Trophoblast cell (in vitro differentiated cells and primary cell): Measurements from ENCODE around the gene C6orf89.

Experiments used
- DNase-seq, 2 donors: peaks; one replicate each; pipeline ENCODE4 v3.0.0-alpha.2; 2016
- H2AFZ ChIP-seq: 2 replicates; pipeline ENCODE4 v1.6.1; 2013; ENCODE audit warnings: low read length, moderate library complexity, mild to moderate bottlenecking; ENCODE audit not compliant: insufficient read depth, poor library complexity
- H2AK5ac ChIP-seq: 2 replicates; pipeline ENCODE4 v1.6.1; 2013; ENCODE audit warnings: mild to moderate bottlenecking, low read length
- H2BK120ac ChIP-seq: 2 replicates; pipeline ENCODE4 v1.6.1; 2013; ENCODE audit warnings: low read length, mild to moderate bottlenecking, moderate library complexity; ENCODE audit not compliant: insufficient read depth, poor library complexity
- H2BK12ac ChIP-seq: 2 replicates; pipeline ENCODE4 v1.6.1; 2013; ENCODE audit warnings: mild to moderate bottlenecking, low read length, moderate library complexity
- H2BK5ac ChIP-seq: 2 replicates; pipeline ENCODE4 v1.6.1; 2013; ENCODE audit warnings: low read length, low read depth, moderate library complexity, mild to moderate bottlenecking; ENCODE audit not compliant: poor library complexity
- H3K14ac ChIP-seq: 2 replicates; pipeline ENCODE4 v1.6.1; 2013; ENCODE audit warnings: mild to moderate bottlenecking, low read length
- H3K18ac ChIP-seq: 2 replicates; pipeline ENCODE4 v1.6.1; 2013; ENCODE audit warnings: mild to moderate bottlenecking, low read length
- H3K23ac ChIP-seq: 2 replicates; pipeline ENCODE4 v1.6.1; 2013; ENCODE audit warnings: low read length
- H3K27ac ChIP-seq: 2 replicates; pipeline ENCODE4 v1.5.1; 2013; ENCODE audit warnings: low read depth, mild to moderate bottlenecking, inconsistent platforms, low read length, moderate library complexity
- H3K27me3 ChIP-seq: 2 replicates; pipeline ENCODE4 v1.6.1; 2013; ENCODE audit warnings: inconsistent platforms, mild to moderate bottlenecking, low read length, moderate library complexity; ENCODE audit not compliant: insufficient read depth
- H3K36me3 ChIP-seq, 2 experiments: 1 replicate in 1 of 2; 2 replicates in 1 of 2; pipeline ENCODE4 v1.6.1; 2013; ENCODE audit warnings: low read length in 2 of 2, mild to moderate bottlenecking in 2 of 2, moderate library complexity in 1 of 2; ENCODE audit not compliant: insufficient read depth in 2 of 2, control insufficient read depth in 1 of 2
- H3K4ac ChIP-seq: 2 replicates; pipeline ENCODE4 v1.6.1; 2013; ENCODE audit warnings: low read depth, mild to moderate bottlenecking, low read length, moderate library complexity
- H3K4me1 ChIP-seq, 2 experiments: 1 replicate in 1 of 2; 2 replicates in 1 of 2; pipeline ENCODE4 v1.6.1; 2013; ENCODE audit warnings: low read length in 2 of 2, mild to moderate bottlenecking in 2 of 2, moderate library complexity in 1 of 2; ENCODE audit not compliant: insufficient read depth in 2 of 2, control insufficient read depth in 1 of 2
- H3K4me2 ChIP-seq: 2 replicates; pipeline ENCODE4 v1.6.1; 2013; ENCODE audit warnings: inconsistent platforms, mild to moderate bottlenecking, low read length, moderate library complexity
- H3K4me3 ChIP-seq: 2 replicates; pipeline ENCODE4 v1.5.1; 2013; ENCODE audit warnings: mild to moderate bottlenecking, low read depth, low read length, inconsistent platforms
- H3K79me1 ChIP-seq: one replicate; pipeline ENCODE4 v1.6.1; 2013; ENCODE audit warnings: low read length
- H3K79me2 ChIP-seq: 2 replicates; pipeline ENCODE4 v1.6.1; 2013; ENCODE audit warnings: low read length, mild to moderate bottlenecking; ENCODE audit not compliant: control insufficient read depth, insufficient read depth, poor library complexity
- H3K9ac ChIP-seq: 2 replicates; pipeline ENCODE4 v1.6.1; 2013; ENCODE audit warnings: mild to moderate bottlenecking, low read length
- H3K9me3 ChIP-seq: 2 replicates; pipeline ENCODE4 v1.6.1; 2013; ENCODE audit warnings: low read depth, mild to moderate bottlenecking, control low read depth, inconsistent platforms, low read length; ENCODE audit not compliant: insufficient read depth
- H4K12ac ChIP-seq: 2 replicates; pipeline ENCODE4 v1.6.1; 2013; ENCODE audit warnings: low read depth, mild to moderate bottlenecking, low read length, moderate library complexity
- H4K8ac ChIP-seq: 2 replicates; pipeline ENCODE4 v1.6.1; 2013; ENCODE audit warnings: low read depth, mild to moderate bottlenecking, low read length, moderate library complexity
- H4K91ac ChIP-seq: one replicate; pipeline ENCODE4 v1.6.1; 2013; ENCODE audit warnings: low read depth, mild to moderate bottlenecking, low read length, moderate library complexity
- WGBS: extraction: QIAGEN DNeasy Blood & Tissue Kit; methylation state at CpG from one replicate; pipeline ENCODE4 v1.1.7; 2013; ENCODE audit warnings: missing lambda C conversion rate; ENCODE audit not compliant: insufficient read length, insufficient coverage; ENCODE audit errors: extremely low coverage; 5-methylcytosine and 5-hydroxymethylcytosine counted together

The C6orf89 gene

DNA sequence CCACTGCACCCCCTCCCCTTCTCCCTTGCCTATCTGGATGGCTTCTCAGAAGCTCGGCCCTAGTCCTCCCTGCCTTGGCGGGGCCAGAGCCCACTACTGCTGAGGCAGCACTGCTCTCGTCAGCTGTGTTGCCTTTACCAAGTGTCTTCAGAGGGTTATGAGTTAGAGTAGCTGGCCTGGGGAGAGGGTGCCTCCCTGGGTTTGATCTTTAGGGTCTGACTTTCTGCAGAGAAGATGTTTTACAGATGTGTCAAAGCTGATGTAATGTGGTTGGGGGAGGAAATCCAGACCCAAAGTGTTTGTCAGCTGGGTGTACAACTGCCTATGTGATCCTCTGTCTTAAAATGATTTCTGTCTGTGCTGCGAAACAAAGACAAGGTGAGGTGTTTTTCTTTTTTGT lies 38.4 kb downstream of the C6orf89 start:
- Histone ChIP-seq H3K4me2 (no peak overlapping the region), H3K9me3 (no peaks in the 10 kb centered on the region), H3K79me1 (no peaks in the 10 kb centered on the region), H2BK12ac (no peak overlapping the region), H2BK120ac (no peak overlapping the region), H3K27ac (no peak overlapping the region), H3K14ac (no peak overlapping the region), H3K36me3 (peaks cover 8% of the 10 kb centered on the region in 2 experiments), H2AFZ (no peak overlapping the region), H2BK5ac (no peak overlapping the region), H3K23ac (no peak overlapping the region), H3K79me2 (no peaks in the 10 kb centered on the region), H3K4ac (no peak overlapping the region), H3K4me1 (peaks cover 4 to 7% of the 10 kb centered on the region in 2 experiments), H2AK5ac (no peak overlapping the region), H4K91ac (no peak overlapping the region), H3K27me3 (no peaks in the 10 kb centered on the region), H3K18ac (no peak overlapping the region), H3K4me3 (no peak overlapping the region), H3K9ac (no peak overlapping the region), H4K12ac (no peak overlapping the region), H4K8ac (no peak overlapping the region)
- no CpG with 5 or more reads among the region's 4 CpGs for WGBS
- DNase-seq: no peak

- WGBS: no CpG with 5 or more reads among the region's 5 CpGs
Measured at GRCh38 chr6:36924778-36925374, 39.1 kb downstream of the C6orf89 start.

DNA sequence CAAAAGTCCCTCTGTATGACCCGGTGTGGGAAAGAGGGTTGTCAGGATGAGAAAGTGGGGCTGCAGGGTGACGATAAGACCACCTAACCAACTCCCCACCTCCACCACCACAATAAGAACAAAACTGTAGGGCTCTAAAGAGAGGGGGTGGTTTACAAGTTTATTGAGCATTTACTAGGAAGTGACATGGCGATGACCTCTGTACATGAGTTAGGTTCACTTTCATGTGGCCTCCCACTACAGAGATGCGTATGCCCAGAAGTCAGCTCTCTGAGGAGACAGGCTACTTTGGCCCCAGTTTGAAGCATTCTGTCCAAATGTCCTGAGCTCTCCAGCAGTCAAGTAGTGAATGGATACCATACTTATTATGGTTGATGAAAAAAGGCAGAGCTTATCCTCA lies 40.1 kb downstream of the C6orf89 start:
- Histone ChIP-seq H2BK120ac (no peak overlapping the region), H3K4me3 (no peak overlapping the region), H3K79me2 (no peaks in the 10 kb centered on the region), H3K4me1 (peaks cover 4 to 7% of the 10 kb centered on the region in 2 experiments), H3K9ac (no peak overlapping the region), H3K23ac (no peak overlapping the region), H3K18ac (no peak overlapping the region), H3K27ac (no peak overlapping the region), H4K8ac (no peak overlapping the region), H3K27me3 (no peaks in the 10 kb centered on the region), H2AFZ (no peak overlapping the region), H3K36me3 (peaks cover 6% of the 10 kb centered on the region in 2 experiments), H3K79me1 (no peaks in the 10 kb centered on the region), H2AK5ac (no peak overlapping the region), H3K14ac (no peak overlapping the region), H2BK12ac (no peak overlapping the region), H4K12ac (no peak overlapping the region), H3K4ac (no peak overlapping the region), H2BK5ac (no peak overlapping the region), H3K9me3 (no peaks in the 10 kb centered on the region), H4K91ac (no peak overlapping the region), H3K4me2 (no peak overlapping the region)
- no peak for DNase-seq
- no CpG with 5 or more reads among the region's 4 CpGs for WGBS

More at GRCh38 chr6:36924778-36925374, 39.1 kb downstream of the C6orf89 start:
- no peak overlapping the region for H3K9ac ChIP-seq
- H3K18ac ChIP-seq: no peak overlapping the region
- no peak overlapping the region for H4K91ac ChIP-seq
- H3K4me1 ChIP-seq: peaks cover 4 to 7% of the 10 kb centered on the region in 2 experiments
- no peak overlapping the region for H2AK5ac ChIP-seq
- no peak overlapping the region for H2AFZ ChIP-seq
- H3K36me3 ChIP-seq: peaks cover 6 to 8% of the 10 kb centered on the region in 2 experiments
- H4K8ac ChIP-seq: no peak overlapping the region
- no peak overlapping the region for H3K4me3 ChIP-seq
- H3K79me2 ChIP-seq: no peaks in the 10 kb centered on the region
- H4K12ac ChIP-seq: no peak overlapping the region
- H3K9me3 ChIP-seq: no peaks in the 10 kb centered on the region
- H2BK120ac ChIP-seq: no peak overlapping the region
- no peak overlapping the region for H3K4ac ChIP-seq
- no peak overlapping the region for H3K14ac ChIP-seq
- H2BK5ac ChIP-seq: no peak overlapping the region
- no peak overlapping the region for H3K23ac ChIP-seq
- no peaks in the 10 kb centered on the region for H3K27me3 ChIP-seq
- no peaks in the 10 kb centered on the region for H3K79me1 ChIP-seq
- DNase-seq: no peak
- no peak overlapping the region for H3K4me2 ChIP-seq
- no peak overlapping the region for H3K27ac ChIP-seq
- no peak overlapping the region for H2BK12ac ChIP-seq

- Histone ChIP-seq H3K4ac (no peak overlapping the region), H3K9ac (no peak overlapping the region), H3K27ac (no peak overlapping the region), H3K4me3 (no peak overlapping the region), H4K91ac (no peak overlapping the region), H3K79me1 (no peaks in the 10 kb centered on the region), H4K12ac (no peak overlapping the region), H4K8ac (no peak overlapping the region), H3K79me2 (no peaks in the 10 kb centered on the region), H3K14ac (no peak overlapping the region), H3K4me1 (peaks cover 4 to 7% of the 10 kb centered on the region in 2 experiments), H3K9me3 (no peaks in the 10 kb centered on the region), H3K18ac (no peak overlapping the region), H2AFZ (no peak overlapping the region), H2BK12ac (no peak overlapping the region), H3K23ac (no peak overlapping the region), H2AK5ac (no peak overlapping the region), H3K27me3 (no peaks in the 10 kb centered on the region), H2BK5ac (no peak overlapping the region), H2BK120ac (no peak overlapping the region), H3K36me3 (peaks cover 2 to 6% of the 10 kb centered on the region in 2 experiments), H3K4me2 (no peak overlapping the region)
- WGBS: no CpG with 5 or more reads among the region's 10 CpGs
- DNase-seq: no peak
Measured at GRCh38 chr6:36926708-36927513, 41.2 kb downstream of the C6orf89 start.
